HG02970 (cell line): ENCODE measurements around the gene PRRT3.
"Not testable (repeated sequence)": the region's sequence is repeated elsewhere in the genome, so short reads cannot be mapped to it uniquely, and the experiment has no call there.

Source experiments
- ATAC-seq: cut with Tn5 transposase; IDR thresholded peaks from one replicate; pipeline ENCODE4 v1.9.1; 2021; ENCODE audit warnings: mild to moderate bottlenecking, moderate library complexity, moderate number of reproducible peaks; ENCODE audit not compliant: unreplicated experiment, low FRiP score

PRRT3 gene

GRCh38 chr3:9900965-9901415 lies 51.2 kb downstream of the PRRT3 start:
- ATAC-seq, result not testable (repeated sequence)

GRCh38 chr3:9899289-9899791 lies 52.9 kb downstream of the PRRT3 start:
- ATAC-seq, result no peak

GRCh38 chr3:9898467-9899241 lies 53.6 kb downstream of the PRRT3 start:
- no peak for ATAC-seq

GRCh38 chr3:9897408-9898372 lies 54.5 kb downstream of the PRRT3 start:
- no peak for ATAC-seq

GRCh38 chr3:9896755-9897407 lies 55.3 kb downstream of the PRRT3 start:
- not testable (repeated sequence) for ATAC-seq

GRCh38 chr3:9895715-9896114 lies 56.5 kb downstream of the PRRT3 start:
- not testable (repeated sequence) for ATAC-seq
